Mesodermal cell (in vitro differentiated cells): Measurements from ENCODE around the gene SLC5A11.
A peak's percentile ranks its signal among the peaks of the same experiment; 100 is the strongest.
"Not testable (repeated sequence)": the region's sequence is repeated elsewhere in the genome, so short reads cannot be mapped to it uniquely, and the experiment has no call there.

Experiments
- H3K27ac ChIP-seq: 2 replicates; pipeline ENCODE4 v1.7.0; 2013; ENCODE audit warnings: mild to moderate bottlenecking, low read depth, low read length, moderate library complexity; ENCODE audit not compliant: severe bottlenecking
- H3K36me3 ChIP-seq: 2 replicates; pipeline ENCODE4 v1.7.1; 2013; ENCODE audit warnings: mild to moderate bottlenecking, low read length, moderate library complexity; ENCODE audit not compliant: control insufficient read depth, insufficient read depth
- H3K4me1 ChIP-seq: one replicate; pipeline ENCODE4 v1.7.1; 2013; ENCODE audit warnings: mild to moderate bottlenecking, low read length; ENCODE audit not compliant: insufficient read depth, control insufficient read depth, poor library complexity, severe bottlenecking
- H3K4me3 ChIP-seq: 2 replicates; pipeline ENCODE4 v1.7.0; 2013; ENCODE audit warnings: low read length, control low read depth, mild to moderate bottlenecking; ENCODE audit not compliant: insufficient read depth, poor library complexity, severe bottlenecking; ENCODE audit errors: extremely low read depth
- H3K9me3 ChIP-seq: 2 replicates; pipeline ENCODE4 v1.7.1; 2013; ENCODE audit warnings: mild to moderate bottlenecking, low read length, moderate library complexity; ENCODE audit not compliant: control insufficient read depth
- WGBS, 2 experiments: methylation state at CpG; one replicate each; pipeline ENCODE4 v1.1.5; 2013; ENCODE audit warnings: missing lambda C conversion rate in 2 of 2; ENCODE audit not compliant: insufficient coverage in 2 of 2; 5-methylcytosine and 5-hydroxymethylcytosine counted together

Gene SLC5A11

GRCh38 chr16:24836836-24837235, 8.9 kb upstream of the SLC5A11 start:
- Histone ChIP-seq H3K9me3 (no peaks in the 10 kb centered on the region), H3K4me3 (no peak overlapping the region), H3K27ac (no peak overlapping the region), H3K36me3 (no peaks in the 10 kb centered on the region), H3K4me1 (no peaks in the 10 kb centered on the region)
- WGBS, 2 experiments = 88% methylated on average over 4 of the region's 6 CpGs; no CpG with 5 or more reads in 1 of the 2 experiments

GRCh38 chr16:24837969-24838368, 7.8 kb upstream of the SLC5A11 start:
- Histone ChIP-seq H3K36me3 (no peaks in the 10 kb centered on the region), H3K4me1 (no peaks in the 10 kb centered on the region), H3K27ac (no peak overlapping the region), H3K4me3 (no peak overlapping the region), H3K9me3 (no peaks in the 10 kb centered on the region)
- 92 to 95% methylated on average over 7 of the region's 9 CpGs for WGBS, 2 experiments

DNA sequence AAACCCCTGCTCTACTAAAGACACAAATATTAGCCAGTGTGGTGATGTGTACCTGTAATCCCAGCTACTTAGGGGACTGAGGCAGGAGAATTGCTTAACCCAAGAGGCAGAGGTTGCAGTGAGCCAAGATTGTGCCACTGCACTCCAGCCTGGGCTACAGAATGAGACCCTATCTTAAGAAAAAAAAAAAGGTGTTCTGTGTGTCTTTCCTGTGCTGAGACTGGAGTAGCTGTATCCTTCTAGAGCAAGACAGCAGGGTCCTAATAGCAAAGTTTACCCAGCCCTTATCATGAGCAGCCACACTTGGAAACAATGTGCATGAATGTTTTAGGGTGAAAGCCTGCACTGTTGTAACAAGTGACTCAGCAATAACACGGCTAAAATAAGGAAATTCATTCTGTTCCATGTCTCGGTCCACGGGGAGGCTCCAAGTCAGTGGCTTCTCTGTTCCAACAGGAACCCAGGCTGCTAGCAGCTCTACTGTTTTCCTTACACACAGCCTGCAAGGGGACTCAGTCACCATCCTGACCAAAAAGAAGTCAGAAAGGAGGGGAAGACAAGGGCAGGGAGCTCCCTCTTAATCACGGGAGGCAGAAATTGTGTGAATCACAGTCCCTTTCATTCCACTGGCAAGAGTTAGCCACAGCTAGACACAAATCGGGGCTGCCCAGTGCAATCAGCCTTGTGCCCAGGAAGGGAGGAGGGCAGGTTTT, 7.1 kb upstream of the SLC5A11 start:
- Histone ChIP-seq H3K4me3 (no peak overlapping the region), H3K4me1 (no peaks in the 10 kb centered on the region), H3K36me3 (no peaks in the 10 kb centered on the region), H3K9me3 (no peaks in the 10 kb centered on the region), H3K27ac (peak overlapping the region; percentile 59)
- 84 to 85% methylated on average over 4 to 5 of the region's 5 CpGs for WGBS, 2 experiments

DNA sequence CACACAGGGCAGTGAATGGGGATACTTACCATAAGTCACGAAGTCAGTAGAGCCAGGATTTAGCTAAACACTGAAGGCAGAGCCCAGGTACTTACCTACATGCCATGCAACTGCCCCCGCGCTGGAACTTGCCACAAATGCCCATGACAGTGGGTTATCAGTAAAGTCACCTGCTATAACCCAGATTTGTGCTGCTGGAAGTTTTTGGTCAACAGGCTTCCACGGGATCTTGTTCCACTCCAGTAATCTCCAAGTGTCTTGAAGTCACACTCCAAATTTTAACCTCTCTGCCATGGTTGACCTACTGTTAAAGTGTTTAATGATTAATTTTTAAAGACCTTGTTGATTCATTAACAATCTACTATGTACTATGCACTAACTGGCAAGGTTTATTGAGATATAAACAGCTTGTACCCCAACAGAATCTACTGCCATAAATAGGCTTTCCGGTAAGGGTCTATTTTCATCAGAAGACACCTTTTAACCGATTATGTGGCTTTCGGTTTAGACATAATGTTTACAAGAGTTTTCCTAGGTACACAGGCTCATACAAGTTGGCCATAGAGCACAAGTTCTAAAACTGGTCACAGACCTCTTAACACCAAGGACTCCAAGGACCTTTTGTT, 6.3 kb upstream of the SLC5A11 start:
- Histone ChIP-seq H3K9me3 (no peaks in the 10 kb centered on the region), H3K4me1 (no peaks in the 10 kb centered on the region), H3K27ac (peak overlapping the region; percentile 59), H3K4me3 (no peak overlapping the region), H3K36me3 (no peaks in the 10 kb centered on the region)
- WGBS, 2 experiments = 87 to 92% methylated on average over 5 to 6 of the region's 7 CpGs

DNA sequence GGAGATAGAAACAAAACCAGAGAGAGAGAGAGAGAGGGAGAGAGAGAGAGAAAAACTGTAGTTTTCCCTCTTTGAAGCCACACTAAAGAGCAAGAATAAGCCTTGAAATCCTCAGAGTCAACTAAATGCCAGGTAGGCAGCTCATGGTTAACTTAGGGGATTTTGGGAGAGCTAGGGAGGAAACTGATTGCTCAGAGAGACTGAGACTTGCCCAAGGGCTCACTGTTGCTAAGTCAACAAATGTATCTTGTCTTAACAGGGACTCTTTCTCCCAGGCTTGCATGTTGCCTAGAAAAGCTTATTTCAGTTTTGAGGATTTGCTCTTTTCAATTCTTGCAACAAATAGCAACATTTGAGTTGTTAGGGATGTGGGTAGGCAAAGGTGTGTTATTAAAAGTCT, 4.5 kb upstream of the SLC5A11 start:
- Histone ChIP-seq H3K4me3 (no peak overlapping the region), H3K4me1 (no peaks in the 10 kb centered on the region), H3K9me3 (no peaks in the 10 kb centered on the region), H3K36me3 (no peaks in the 10 kb centered on the region), H3K27ac (no peak overlapping the region)

GRCh38 chr16:24844101-24845030, 1.4 kb upstream of the SLC5A11 start:
- Histone ChIP-seq H3K27ac (no peak overlapping the region), H3K4me3 (no peak overlapping the region), H3K36me3 (no peaks in the 10 kb centered on the region), H3K4me1 (no peaks in the 10 kb centered on the region), H3K9me3 (no peaks in the 10 kb centered on the region)
- 84 to 86% methylated on average over 13 to 16 of the region's 17 CpGs for WGBS, 2 experiments

- H3K36me3 ChIP-seq, H3K4me3 ChIP-seq, H3K4me1 ChIP-seq, H3K27ac ChIP-seq, H3K9me3 ChIP-seq: not testable (repeated sequence)
- WGBS, 2 experiments = 90% methylated on average over 2 of the region's 2 CpGs; no CpG with 5 or more reads in 1 of the 2 experiments
Observed at GRCh38 chr16:24845031-24845365, 765 bp upstream of the SLC5A11 start.

GRCh38 chr16:24846548-24847357, 990 bp downstream of the SLC5A11 start:
- Histone ChIP-seq H3K4me3 (no peak overlapping the region), H3K9me3 (no peaks in the 10 kb centered on the region), H3K36me3 (no peaks in the 10 kb centered on the region), H3K4me1 (no peaks in the 10 kb centered on the region), H3K27ac (no peak overlapping the region)
- WGBS, 2 experiments = 83 to 97% methylated on average over 5 to 7 of the region's 8 CpGs

DNA sequence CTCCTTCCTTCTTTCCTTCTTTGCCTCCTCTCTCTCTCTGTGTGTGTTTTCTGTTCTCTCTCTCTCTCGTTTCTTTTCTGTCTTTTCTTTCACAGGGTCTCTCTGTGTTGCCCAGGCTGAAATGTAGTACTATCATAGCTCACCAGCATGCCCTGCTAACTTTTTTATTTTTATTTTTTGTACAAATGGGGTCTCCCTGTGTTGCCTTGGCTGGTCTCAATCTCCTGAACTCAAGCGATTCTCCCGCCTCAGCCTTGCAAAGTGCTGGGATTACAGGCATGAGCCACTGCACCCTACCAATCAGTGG, 1.5 kb downstream of the SLC5A11 start:
- Histone ChIP-seq H3K27ac (no peak overlapping the region), H3K36me3 (no peaks in the 10 kb centered on the region), H3K9me3 (no peaks in the 10 kb centered on the region), H3K4me1 (no peaks in the 10 kb centered on the region), H3K4me3 (no peak overlapping the region)
- 89 to 91% methylated on average over 2 to 3 of the region's 3 CpGs for WGBS, 2 experiments

- Histone ChIP-seq H3K27ac (no peak overlapping the region), H3K9me3 (no peaks in the 10 kb centered on the region), H3K36me3 (no peaks in the 10 kb centered on the region), H3K4me3 (no peak overlapping the region), H3K4me1 (no peaks in the 10 kb centered on the region)
- WGBS, 2 experiments = 80 to 89% methylated on average over 3 to 4 of the region's 5 CpGs
Observed at GRCh38 chr16:24848065-24848464, 2.3 kb downstream of the SLC5A11 start.
